ENCODE measurements around the gene NPAS2. TPM values are rescaled to one million over a fixed set of nuclear protein-coding genes. Genes with fewer than 3 reads are reported as not detected.

NPAS2 gene
- total RNA-seq, 1 experiment from 2014 or later, result 20.4 TPM

- H3K9ac ChIP-seq (ENCODE audit: low read length), result no peak overlapping the region
- ChIA-PET POLR2A (interaction anchor here (1.2 kb wide), 1 partner anchor 8 kb away, joined by 3 read pairs; the partner anchor contains the start of gene RPL31), RAD21 (ENCODE audit: low non-redundant PET in 1 of 2, low total read pairs in 2 of 2, uncharacterized antibody in 2 of 2, unreplicated experiment in 2 of 2) (no interaction called here), CTCF (no interaction called here)
- H3K4me1 ChIP-seq (ENCODE audit: control insufficient read depth in 1 of 2, insufficient read depth in 2 of 2, low read length in 2 of 2), result no peaks in the 10 kb centered on the region
- H3K27ac ChIP-seq (ENCODE audit: low read depth, low read length), result no peak overlapping the region
- no peak overlapping the region for H3K4me2 ChIP-seq (ENCODE audit: low read length)
- intact Hi-C loops (cut with micrococcal nuclease), result no loop called here
- no peaks in the 10 kb centered on the region for H4K20me1 ChIP-seq (ENCODE audit: insufficient read depth)
- no peak overlapping the region for H3K4me3 ChIP-seq (replicated peaks in 1 of 2; ENCODE audit: low read depth in 1 of 2, low read length in 2 of 2)
- DNase-seq (ENCODE audit: low read depth, low spot score) (no peak), ATAC-seq (no peak)
- H2AFZ ChIP-seq (ENCODE audit: low read depth, low read length, poor library complexity, severe bottlenecking), result no peak overlapping the region
- TF ChIP-seq CTCF (IDR thresholded peaks at IDR 0.05 in 2 of 3, conservative IDR thresholded peaks at IDR 0.05 in 1 of 3; ENCODE audit: borderline replicate concordance in 1 of 3, insufficient read depth in 1 of 3, low read depth in 2 of 3, low read length in 2 of 3) (no peak), ELF1 (IDR thresholded peaks at IDR 0.05; ENCODE audit: borderline replicate concordance, low read depth) (no peak), EGR1 (IDR thresholded peaks at IDR 0.05; ENCODE audit: low read depth) (no peak), SRF (IDR thresholded peaks at IDR 0.05; ENCODE audit: low read depth) (no peak), ATF3 (IDR thresholded peaks at IDR 0.05) (no peak), POLR2AphosphoS5 (IDR thresholded peaks at IDR 0.05; ENCODE audit: low read depth, low read length) (no peak), CEBPB (IDR thresholded peaks at IDR 0.05; ENCODE audit: low read depth) (no peak), SP1 (IDR thresholded peaks at IDR 0.05; ENCODE audit: low read depth) (no peak)
- no peaks in the 10 kb centered on the region for H3K79me2 ChIP-seq (ENCODE audit: insufficient read depth, low read length)
- no peaks in the 10 kb centered on the region for H3K9me2 ChIP-seq (ENCODE audit: insufficient read depth)
- no TSS peak for BruUV-seq (replicated peaks)
- no peaks in the 10 kb centered on the region for H3K27me3 ChIP-seq (ENCODE audit: insufficient read depth, low read length)
- H3K9me3 ChIP-seq (ENCODE audit: control insufficient read depth in 1 of 2, insufficient read depth in 1 of 2, low read depth in 1 of 2, low read length in 2 of 2), result no peaks in the 10 kb centered on the region
- no peaks in the 10 kb centered on the region; a peak in 1 of 4 replicates for H3K36me3 ChIP-seq (ENCODE audit: control insufficient read depth in 1 of 2, insufficient read depth in 2 of 2, low read length in 2 of 2)
Observed at GRCh38 chr2:100993294-100993693, 173.4 kb downstream of the NPAS2 start.

Data from HCT116 (cell line).